GM21717 (cell line): Measurements from ENCODE around the gene KPNA4.
A peak's percentile ranks its signal among the peaks of the same experiment; 100 is the strongest.
"Not testable (repeated sequence)": the region's sequence is repeated elsewhere in the genome, so short reads cannot be mapped to it uniquely, and the experiment has no call there.

Experiments used
- ATAC-seq: cut with Tn5 transposase; IDR thresholded peaks from one replicate; pipeline ENCODE4 v1.9.1; 2021; ENCODE audit warnings: mild to moderate bottlenecking, moderate library complexity; ENCODE audit not compliant: unreplicated experiment

The KPNA4 gene

DNA sequence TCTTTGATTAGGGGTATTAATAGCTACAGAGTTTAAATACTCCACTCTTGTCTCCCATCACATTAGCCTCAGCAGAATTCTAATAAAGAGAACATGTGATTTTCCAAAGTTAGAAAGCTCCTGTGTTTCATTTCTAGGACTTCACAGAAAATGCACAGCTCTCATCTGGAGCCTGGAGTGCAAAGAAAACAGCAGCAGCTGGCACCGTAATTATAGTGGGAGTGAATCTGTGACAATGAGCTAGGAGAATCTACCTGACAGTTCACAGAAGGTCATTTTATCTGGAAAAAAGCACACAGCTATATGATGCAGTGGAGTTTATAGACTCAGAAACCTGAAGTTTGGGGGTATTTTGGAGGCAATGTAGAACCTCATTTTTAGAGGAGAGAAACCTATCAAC lies 110.4 kb downstream of the KPNA4 start:
- ATAC-seq: no peak

DNA sequence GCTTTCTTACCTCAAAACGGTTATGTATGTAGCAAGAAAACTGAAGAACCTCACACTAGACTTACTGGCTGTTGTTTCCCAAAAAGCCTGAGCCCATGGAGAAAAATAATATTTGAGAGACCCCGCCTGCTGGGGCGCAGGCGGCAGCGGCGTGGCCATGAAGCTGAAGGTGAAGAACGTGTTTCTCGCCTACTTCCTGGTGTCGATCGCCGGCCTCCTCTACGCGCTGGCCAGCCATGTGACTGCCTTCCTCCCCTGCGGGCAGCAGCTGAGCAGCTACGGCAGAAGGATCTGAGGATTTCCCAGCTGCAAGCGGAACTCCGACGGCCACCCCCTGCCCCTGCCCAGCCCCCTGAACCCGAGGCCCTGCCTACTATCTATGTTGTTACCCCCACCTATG lies 113.1 kb downstream of the KPNA4 start:
- not testable (repeated sequence) for ATAC-seq

DNA sequence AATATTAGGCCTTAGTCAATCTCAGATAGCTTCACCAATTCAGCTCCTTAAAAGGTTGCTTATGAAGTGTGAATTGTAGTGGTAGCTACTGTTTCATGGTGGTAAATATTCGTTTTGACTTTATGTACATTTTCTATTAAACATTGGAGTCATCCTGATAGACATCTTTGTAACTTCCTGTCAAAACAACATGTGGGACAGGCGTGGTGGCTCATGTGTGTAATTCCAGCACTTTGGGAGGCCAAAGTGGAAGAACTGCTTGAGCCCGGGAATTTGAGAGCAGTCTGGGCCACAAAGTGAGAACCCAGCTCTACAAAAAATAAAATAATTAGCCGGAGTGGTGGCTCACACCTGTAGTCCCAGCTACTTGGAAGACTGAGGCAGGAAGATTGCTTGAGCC lies 113.8 kb downstream of the KPNA4 start:
- no peak for ATAC-seq

DNA sequence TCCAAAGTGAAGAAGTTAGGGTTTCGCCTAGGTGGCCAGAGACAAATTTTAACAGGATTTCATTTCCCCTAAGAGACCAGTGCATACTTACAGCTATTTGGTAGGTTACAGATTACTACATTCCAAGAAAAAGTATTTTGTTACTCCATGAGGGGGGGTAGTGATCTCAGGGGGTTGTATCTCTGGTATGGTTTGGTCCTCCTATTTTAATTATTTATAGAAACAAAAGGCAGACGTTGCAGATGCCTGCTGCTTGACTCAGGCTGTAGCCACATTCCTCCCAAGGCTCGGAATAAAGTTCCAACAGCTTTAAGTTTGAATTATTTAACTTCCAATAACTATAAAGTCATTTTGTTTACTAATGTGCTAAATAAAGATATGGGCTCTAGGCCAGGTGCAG lies 114.5 kb downstream of the KPNA4 start:
- ATAC-seq: no peak

DNA sequence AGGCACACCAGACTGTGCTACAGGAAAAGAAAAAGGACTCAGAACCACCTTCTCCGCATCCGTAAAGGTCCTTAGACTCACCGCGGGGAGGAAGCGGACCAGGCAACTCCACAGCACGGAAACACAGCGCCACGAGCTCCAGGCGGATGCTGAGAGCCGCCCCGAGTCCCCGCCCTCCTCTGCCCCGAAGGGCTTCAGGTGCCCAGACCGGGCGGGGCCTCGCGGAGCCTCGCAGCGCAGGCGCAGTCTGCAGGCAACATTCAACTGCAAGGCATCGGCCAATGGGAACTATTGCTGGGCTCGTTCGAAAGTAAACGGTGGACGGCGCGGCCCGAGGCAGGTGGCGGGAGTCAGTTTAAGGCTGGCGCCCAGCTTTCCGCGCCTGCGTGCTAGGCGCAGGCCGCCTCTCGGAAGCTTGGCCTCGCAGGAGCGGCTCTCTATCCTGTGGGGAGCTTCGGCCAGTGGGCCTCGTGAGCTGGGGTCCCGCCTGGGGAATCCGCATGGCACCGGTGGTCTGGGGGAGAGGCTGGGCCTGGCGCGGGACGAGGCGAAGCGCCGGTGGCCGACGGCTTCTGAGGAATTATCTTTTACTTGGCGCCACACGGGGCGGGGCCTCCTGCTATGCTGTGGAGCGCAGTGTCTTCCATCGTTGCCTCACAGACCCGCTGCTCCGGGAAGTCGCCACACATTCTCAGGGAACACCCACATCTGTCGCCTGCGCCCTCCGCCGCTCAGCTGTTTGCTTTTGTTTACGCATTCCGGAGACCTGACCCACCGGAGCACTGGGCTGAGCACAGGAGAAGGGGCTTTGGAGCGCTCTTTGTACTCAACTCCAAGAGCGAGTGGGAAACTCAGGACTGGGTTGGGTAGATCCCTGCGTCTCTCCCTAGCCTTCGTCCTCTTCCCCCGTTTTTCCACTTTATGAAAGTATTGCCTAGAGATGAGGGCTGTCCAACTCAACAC lies 115.5 kb downstream of the KPNA4 start, which contains the start of gene TRIM59:
TRIM59 (minus strand) TSS at position 151 of the 963 bp plus-strand sequence. CDS start 10,603 bp downstream, outside the sequence.
- ATAC-seq: peak; percentile 97

DNA sequence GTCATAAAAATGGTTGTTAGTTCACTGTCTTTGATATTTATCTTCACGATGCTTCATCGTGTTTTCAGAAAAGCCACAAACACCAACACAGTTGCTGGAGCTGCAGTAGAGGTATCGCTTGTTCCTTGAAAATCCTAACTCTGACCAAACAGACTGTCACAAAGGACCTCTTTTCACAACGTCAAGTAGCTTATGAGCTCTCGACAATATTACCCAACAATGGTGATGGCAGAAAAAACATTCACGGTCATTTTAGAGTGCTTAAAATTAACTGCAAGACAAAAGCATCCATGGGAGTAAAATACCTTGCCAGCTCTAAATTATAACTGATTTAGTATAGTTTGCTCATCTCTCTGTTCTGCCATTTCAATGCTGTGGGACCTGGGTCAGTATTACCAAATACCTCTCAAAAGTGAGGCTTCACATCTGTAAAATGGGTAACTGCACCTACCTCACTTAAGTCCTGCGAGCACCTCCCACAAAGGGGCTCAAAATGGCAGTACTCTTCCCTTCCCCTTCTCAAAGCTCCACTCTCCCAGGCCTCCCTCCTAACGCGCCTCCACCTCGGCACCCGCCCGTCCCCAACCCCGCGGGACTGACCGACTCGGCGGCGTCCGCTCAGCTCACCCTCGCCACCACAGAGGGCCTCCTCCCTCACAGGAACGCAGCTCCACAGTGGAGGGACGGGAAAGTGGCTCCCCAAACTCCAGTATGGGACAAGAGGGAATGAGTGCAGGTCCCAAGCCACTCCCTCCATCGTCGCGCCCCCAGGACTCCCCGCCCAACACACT lies 116.3 kb downstream of the KPNA4 start:
- peak; percentile 54 for ATAC-seq

DNA sequence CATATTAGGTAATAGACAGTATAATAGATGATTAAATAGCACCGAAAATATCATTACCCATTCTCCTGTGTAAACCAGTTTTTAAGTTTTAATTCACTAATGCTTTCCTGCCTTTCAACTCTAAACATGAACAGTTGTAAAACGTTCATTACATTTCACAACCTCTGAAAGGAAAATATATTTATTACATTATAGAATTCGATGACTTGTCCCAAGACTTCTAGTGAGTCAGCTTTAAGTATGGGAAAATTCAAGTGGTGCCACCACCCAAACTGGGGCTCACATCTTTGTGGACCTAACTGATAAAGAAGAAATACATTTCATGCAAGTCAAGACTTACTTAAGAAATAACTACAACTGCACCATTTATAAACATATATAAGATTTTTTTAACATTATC lies 117.8 kb downstream of the KPNA4 start:
- ATAC-seq: no peak

DNA sequence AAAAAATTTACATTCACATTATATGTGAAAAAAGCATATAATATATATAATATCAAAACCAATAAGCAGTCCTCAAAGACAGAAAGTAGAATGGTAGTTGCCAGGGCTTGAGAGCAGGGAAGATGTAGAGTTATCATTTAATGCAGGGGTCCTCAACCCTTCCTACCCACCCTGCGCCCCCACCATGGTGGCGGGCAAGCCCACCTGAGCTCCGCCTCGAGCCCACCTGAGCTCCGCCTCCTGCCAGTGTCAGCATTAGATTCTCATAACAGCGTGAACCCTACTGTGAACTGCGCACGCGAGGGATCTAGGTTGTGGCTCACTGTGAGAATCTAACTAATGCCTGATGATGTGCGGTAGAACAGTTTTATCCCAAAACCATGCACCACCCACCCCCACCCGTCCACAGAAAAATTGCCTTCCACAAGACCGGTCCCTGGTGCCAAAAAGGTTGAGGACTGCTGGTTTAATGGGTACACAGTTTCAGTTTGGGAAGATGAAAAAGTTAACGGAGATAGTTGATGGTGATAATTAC lies 118.8 kb downstream of the KPNA4 start:
- no peak for ATAC-seq

DNA sequence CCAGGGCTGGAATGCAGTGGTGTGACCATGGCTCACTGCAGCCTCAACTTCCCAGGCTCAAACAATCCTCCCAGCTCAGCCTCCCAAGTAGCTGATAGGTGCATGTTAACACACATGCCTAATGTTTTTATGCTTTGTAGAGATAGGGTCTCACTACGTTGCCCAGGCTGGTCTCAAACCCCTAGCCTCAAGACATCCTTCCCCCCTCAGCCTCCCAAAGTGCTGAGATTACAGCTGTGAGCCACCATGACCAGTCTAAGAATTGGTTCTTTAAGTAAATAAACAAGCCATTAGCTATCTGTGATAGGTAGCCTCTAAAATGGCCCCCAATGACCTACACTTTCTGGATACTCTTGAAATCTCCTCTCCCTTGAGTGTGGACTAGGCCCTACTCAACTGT lies 119.5 kb downstream of the KPNA4 start:
- no peak for ATAC-seq
